HUDEP-2 (cell line): ENCODE results near the gene TRABD2B.

ENCODE experiments used
- DNase-seq, 76 experiments: peaks; one replicate each; lab custom pipeline; 2025; ENCODE audit not compliant: unreplicated experiment in 76 of 76; lab: John Stamatoyannopoulos, UW

The TRABD2B gene

DNA sequence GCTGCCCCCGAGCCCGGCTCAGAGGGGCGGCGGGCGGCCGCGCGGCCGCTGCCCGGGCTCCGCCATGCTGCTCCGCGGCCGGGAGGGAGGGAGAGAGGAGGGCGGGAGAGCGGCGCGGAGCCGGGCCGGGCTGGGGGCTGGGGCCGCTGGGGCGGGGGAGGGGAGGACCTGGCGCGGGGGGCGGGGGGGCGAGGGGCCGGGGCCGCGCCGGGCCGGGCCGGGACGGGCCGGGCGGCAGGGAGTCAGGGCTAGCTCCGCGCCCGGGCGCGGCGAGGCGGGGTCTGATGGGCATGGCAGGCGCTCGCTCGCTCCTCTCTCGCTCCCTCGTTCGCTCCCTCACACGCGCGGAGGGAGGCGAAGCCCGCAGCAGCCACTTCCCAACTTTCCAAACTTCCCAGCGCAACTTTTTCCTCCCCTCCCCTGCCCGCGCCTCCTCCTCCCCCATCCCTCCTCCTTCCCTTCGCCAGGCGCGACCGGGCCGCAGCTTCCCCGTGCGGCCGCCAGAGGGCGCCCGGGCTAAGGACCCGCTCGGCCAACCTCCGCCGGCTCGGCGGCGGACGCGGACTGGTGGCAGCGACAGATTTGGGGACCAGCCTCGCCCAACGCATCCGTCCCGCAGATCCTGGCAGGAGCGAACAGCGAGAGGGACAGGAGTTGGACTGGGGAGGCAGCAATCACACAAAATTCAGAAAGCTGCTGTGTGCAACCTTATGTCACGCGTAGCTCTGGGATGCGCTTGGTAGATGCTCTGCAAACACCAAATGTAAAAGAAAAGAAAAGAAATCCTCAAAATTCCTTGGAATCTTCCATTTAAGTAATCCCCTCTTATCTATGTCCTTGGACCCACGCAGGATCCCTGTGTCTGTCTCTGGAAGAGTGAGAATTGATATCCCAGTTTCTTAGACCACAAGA, at the start of gene TRABD2B:
TRABD2B (minus strand) TSS at position 97 of the 912 bp plus-strand sequence.
- peak in 53 of 76 experiments; percentile 4 to 69 (median 25) for DNase-seq

DNA sequence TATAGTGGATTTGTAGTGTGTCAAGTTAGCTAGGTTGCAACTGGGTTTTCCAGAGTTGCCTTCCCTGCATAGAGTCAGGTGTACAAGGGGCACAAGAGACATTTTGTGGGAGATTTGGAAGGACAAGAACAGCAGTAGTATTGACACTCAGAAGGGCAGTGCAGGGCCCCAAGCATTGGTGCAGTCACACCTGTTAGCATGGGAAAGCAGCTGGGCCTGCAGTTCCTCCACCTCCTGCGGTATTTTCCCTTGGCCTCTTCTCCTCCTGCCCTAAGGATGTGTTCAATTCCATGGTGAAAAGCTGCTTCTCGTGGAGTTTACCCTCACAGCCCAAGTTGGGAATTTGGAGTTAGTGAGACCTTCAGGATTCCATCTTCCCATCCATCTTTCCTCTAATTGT, 47.1 kb upstream of the TRABD2B start:
- no peak for DNase-seq

DNA sequence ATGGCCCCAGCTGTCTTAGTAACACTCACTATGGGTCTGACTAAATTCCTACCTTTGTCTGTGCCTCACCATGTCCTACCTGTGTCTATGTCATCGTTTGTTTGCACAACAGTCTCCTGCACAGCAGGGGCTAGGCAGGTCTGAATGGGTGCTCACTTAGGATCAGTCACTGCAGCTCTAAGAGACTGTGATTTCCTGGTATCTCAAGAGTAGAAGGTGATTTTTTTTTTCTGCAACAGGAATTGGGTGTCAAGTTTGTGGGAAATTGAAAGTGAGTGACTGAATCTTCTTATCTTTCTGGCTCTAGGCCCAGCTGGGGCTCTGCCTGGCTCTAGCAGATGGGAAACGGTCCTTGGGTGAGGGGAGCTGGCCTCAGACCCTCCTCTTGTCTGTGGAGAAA, 46.4 kb upstream of the TRABD2B start:
- DNase-seq: no peak

DNA sequence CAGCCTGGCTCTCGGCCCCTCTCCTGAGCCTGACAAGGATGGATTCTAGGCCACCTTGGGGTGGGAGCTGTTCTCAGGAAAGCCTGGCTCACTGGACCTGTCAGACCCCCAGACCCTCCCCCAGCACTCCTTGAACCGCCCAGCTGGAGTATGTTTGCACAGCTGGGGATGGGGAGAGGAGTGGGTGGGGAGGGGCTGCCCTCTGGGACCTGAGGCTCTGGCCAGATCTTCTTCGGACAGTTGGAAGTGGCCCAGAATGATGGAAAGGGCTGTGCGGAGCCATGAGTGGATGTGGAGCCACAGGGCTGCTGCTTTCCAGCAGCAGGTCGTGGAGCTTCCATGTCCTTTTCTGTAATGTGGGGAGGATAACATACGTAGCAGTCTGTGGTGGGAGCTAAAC, 43.0 kb upstream of the TRABD2B start:
- DNase-seq: no peak

DNA sequence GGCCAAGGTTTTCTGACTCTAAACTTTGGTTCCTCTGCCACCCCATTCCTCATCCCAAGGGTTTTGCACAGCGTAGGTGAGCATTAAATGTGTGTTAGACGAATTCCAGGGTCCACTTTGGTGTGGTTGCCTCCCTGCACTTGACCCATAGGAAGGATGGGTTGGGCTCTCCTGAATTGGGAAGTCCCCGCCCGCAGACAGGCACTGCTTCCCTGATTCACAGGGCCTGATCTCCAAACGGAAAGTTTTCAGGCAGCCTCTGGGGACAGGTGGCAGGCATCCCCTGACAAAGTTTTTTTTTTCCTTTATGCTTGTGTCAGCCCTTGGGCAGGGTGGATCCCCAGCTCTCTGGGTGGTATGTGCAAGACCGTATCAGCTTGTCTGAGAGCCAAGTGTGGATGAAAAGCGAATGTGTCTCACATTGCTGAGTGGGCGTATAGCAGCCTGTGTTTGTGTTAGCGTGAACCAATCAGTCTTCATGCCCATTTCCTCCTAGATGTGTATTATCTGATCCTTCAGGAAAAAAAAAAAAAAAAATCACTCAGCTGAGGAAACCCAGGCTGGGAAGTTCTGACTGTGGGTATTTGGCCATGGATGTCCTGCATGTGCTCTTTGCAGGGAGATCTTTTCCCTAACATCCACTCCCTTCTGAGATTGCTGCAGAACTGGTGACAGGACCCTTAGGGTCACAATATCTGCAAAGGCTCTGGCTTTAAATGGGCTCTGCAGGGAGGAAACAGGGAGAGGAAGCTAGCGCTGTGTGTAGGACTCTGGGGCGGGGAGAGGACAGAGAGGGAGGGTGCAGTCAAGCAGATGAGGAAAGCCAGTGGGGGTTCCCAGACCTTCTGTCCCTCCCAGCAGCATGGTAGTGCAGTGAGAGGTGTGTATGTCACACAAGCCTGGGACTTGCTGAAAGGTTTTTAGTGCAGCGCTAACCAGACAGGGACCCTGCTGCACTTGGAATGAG, 42.2 kb upstream of the TRABD2B start:
- peak in 1 of 76 experiments; percentile 1 for DNase-seq

DNA sequence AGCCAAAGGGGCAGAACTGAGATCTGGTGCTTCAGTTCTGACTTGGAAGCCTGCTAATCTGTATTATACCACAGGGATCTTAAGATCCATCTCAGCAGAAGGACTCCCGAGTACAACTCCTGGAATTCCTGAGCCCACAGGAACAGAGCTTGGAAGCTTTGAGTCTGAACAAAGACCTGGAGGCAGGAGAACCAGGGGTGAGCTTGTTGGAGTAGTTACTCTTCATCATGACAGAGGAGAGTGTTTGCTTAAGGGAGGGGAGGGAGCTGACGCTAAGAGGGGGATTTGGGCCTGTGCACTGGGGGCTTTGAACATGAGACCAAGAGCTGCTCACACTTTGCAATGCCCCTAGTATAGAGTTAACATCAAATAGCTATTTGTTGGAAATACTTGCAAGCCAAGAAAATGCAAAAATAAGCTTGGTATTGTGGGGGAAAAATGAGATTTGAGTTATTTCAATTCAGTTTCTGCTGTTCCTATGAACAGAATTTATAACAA, 41.1 kb upstream of the TRABD2B start:
- DNase-seq: no peak

DNA sequence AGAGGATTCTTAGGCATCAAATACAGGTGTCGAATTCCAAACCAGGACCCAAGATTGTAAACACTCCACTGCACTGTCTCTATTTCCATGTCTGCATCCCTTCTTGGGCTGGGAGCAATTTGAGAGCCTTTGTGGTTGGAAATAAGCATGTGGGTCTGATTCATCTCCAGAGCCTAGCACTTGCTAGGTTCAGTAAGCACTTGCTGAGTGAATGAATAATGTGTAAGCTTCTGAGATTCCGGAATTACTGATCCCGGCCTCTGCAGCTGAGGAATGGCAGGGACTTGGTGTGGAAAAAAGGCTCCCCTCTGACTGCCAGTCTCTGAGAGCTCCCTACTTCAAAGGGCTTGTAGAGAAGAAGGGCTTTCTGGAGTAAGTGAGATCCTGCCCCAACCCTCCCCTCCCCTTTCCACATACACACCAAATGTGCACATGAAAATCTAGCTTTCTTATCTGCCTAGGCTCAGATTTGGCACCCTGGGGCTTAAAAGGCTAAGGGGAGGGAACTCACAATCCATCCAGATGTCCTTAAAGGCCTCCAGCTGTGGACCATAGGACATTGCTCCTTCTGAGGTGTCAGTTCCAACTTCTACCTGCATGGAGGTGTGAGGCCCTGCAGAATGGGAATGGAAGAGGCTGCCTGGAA, 39.6 kb upstream of the TRABD2B start:
- no peak for DNase-seq

DNA sequence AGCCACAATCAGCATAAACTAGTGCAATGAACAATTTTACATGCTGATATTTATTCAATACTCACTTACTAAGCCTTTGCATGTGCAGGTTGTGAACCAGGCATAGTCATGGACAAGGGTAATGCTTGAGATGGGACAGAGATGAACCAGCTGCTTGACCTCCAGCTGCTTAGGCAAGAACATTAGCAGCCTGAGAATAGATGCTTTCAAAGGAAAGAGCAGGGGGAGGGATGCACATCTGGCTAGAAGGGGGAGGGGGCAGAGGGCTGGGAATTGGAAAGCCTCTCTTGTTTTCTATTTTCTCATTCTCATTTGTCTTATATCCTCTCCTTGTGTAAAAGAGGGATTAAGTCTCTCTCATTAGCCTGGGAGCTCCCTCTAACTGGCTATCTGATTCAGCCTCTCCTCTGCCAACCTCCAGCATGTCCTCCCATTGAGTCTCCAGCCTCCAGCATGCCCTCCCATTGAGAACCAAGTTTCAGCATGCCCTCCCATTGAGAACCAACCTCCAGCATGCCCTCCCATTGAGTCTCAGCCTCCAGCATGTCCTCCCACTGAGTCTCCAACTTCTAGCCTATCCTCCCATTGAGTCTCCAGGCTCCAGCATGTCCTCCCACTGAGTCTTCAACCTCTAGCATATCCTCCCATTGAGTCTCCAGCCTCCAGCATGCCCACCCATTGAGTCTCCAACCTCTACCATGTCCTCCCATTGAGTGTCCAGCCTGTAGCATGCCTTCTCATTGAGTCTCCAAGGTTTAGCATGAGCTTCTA, 38.4 kb upstream of the TRABD2B start:
- DNase-seq: no peak

DNA sequence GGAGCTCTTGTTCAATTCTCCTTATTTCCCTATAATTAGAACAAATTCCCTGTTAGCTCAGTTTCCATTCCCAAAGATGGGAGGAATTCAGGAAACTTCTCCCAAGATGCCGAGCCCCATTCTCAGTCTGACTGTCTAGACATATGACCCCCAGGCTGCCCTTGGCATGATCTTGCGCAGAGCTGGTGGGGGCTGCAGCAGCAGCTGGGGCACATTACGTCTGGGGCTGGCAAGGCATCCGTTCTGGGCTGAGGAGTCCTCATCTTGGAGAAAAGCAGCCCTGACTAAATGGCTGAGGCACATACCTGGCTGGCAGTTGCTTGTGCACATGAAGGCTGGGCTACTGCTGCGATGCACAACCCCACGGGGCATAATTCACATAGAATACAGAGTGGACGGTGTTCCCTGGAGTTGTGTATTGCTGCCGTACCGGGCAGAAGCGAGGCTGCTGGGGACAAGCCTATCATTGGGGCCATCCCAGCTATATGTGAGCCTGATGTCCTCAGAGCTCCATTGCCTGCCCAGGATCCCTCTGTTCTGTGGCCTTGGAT, 36.4 kb upstream of the TRABD2B start:
- DNase-seq: no peak

DNA sequence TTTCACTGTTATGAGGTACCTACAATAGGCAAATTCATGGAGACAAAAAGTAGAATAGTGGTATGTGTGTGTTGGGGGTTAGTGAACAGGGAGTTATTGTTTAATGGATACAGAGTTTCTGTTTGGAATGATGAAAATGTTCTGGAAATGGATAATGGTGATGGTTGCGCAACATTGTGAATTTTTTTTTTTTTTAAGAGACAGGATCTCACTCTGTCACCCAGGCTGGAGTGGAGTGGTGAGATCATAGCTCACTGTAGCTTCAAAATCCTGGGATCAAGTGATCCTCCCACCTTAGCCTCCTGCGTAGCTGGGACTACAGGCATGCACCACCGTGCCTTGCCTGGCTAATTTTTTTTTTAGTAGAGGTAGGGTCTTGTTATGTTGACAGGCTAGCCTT, 34.5 kb upstream of the TRABD2B start:
- no peak for DNase-seq

DNA sequence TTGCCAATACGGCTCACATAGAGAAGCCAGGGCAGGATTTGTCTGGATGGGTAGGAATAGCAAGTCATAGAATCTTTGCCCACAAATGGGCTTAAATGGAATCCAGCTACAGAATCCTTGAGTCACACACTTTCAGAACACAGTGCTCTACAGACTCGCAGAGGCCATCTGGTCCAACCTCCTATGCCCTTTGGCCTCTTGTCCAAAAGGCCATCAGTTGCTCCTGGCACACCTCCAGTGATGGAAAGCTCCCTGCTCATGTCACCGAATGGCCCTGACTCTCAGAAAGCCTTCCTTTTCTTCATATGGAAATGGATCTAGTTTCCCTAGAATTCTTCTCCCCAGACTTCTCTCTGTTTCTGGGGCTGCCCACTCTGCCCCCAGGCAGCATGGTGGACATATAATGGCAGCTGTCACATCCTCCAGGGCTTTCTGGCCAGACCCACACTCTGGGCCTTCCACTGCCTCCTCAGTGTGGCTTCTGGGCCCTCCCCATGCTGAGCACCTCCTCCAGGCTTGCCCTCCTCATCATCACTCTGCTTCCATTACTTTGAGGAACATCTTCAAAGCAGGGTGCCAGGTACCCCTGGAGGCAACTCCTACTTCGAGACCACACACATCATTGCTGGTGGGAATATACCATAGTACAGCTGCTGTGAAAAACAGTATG, 33.6 kb upstream of the TRABD2B start:
- DNase-seq: no peak

DNA sequence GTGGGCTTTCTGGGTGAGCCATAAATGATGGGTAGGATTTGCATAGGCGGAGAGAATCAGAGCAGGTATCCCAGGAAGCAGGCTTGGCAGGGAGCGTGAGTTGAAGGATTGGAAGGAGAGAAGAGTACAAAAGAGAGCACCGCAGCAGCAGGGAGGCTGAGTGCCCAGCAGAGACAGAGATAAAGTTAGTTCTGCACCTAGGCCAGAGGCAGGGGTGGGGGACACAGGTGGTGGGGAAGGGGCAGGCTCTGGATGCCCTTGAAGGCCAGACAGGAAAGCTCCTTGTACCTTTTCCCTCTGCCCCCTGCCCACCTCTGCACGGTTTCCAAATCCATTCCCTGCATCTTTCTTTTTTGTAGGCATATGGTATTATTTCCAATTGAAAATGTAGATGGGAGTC, 33.0 kb upstream of the TRABD2B start:
- no peak for DNase-seq

DNA sequence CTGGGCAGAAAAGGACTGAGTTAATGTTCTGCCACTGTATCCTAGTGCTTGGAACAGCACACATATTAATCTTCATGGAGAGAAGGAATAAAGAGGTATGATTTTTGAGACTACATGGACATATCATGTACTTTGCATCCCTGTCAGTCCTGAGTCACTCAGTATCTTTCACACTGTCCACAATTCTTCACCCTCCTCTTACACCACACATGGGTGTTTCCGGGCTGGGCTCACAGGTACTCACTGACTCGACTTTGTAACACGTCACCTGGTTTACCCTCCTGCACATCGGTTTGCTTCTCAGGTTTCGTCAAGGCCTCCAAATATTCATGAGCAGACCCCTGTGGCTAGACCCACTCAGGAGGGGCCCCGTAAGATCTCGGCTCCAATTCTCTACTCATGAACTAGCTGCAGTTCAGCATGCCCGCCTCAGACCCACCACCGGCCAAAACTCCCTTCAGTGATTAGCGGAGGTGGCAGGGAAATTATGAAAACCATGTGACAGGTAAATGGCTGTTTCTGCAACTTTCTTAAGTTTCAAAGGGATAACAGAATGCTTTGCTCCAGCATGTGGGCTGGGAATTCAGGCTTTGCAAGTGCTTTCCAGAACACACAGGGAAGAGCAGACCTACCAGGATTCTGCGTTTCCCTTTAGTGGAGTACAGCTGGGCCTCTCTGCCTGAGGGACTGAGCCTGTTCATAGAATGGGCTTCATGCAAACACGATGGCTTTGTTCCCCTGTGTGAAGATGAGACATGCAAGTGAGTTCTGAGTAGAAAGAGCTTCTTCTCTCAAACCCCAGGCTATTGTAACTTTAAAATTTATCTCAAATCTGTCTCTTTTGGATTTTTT, 31.3 kb upstream of the TRABD2B start:
- no peak for DNase-seq

DNA sequence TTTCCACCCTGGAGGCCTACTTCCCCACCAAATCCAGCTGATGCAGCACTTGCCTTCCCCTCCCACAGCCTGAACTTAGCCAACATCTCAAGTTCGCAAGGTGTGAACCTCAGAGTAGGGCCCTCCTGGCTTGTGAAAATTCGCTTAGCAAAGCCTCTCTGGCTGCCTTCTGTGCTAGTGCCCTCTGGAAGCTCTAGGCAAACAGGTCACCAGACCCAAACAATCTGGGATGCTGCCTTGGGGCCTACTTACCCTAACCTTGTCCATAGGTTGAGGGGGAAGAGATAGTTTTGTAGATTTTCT, 30.3 kb upstream of the TRABD2B start:
- no peak for DNase-seq

DNA sequence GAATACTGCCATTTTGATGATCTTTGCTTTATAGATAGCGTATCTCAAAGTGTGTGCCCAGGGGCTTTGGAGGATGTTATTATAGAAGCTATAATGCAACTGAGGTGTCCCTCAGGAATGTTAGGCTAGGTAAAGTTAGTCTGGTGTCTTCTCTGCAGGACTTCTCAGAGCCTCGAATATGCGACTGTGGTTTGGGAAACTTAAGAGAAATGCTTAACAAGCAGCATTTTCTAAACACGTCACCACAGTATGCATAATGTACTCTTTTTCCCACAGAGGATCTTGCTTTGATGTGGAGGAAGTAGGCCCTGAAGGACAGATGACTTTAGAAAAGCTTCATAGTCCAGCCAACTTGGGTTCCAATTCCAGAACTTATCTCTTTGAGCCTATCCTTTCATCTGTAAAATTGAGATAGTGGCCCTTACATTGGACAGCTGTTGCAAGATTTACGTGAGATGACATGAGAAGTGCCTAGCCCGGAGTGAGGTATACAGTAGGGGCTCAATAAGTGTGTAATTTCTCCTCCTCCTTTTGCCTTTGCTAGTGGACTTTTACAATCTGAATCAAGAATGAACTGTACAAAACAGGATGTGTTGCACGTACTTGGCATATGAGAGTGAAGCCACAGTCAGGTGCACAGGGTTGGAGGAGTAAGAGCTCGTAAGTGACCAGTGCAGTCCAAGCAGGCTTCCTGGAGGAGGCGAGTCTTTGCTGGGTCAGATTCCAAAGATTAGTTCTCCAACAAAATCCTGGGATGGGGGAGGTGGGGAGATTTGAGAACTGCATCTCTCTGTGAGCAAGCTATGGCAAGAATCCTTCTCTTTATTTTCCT, 29.7 kb upstream of the TRABD2B start:
- DNase-seq: no peak

DNA sequence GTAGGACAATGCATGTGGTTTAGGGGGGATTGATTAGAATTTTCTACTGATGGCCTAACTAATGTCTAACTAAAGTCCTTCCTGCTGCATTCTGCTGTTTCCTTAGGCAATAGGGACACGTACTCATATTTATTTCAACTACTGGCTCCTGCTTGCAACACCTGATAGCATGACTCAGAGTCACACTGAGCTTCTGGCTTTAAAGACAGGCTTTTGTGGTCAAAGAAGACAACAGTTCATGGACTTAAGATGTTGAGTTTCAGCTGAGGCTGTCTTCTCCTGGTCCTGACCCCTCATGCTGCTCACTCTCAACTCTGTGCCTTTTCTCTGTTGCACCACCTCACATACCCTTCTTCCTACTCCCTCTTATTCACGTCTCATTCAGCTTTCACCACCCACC, 29.1 kb upstream of the TRABD2B start:
- DNase-seq: no peak

DNA sequence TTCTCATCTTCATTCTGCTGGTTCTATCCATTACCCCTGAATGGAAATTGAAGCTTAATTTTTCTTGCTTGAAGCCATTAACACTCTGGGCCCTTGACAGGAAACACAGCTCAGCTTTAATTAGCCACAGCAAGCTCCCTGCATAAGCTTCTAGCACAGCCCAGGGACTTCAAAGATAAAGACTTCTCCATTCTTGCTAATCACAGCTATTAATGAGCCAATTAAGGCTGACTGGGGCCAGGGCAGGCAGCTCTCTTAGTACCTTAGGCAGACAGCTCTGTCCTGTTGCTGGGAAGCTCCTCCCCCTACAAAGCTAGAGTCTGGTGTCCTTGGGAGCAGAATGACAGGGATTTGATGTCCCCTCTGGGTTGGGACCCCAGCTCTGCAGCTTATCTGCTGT, 27.9 kb upstream of the TRABD2B start:
- DNase-seq: no peak

DNA sequence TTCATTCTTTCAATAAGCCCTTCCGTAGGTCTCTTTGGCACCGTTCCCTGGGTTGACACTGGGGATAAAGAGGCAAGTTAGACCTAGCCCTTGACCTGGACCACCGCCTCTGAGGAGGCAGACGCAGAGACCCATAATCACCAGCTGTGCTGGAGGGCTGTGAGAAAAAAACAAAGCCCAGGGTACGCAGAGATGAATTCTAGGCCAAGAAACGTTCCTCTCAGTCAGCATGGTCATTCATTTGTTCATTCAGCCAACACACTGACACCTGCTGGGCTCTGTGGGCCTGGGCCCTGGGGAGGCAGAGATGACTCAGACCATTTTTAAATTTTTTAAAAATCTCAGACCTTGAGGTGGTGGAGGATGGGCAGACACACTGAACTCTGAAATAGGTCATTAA, 26.3 kb upstream of the TRABD2B start:
- no peak for DNase-seq
